SH-SY5Y (cell line): ENCODE measurements around the gene THUMPD3.

Experiments used
- GATA2 ChIP-seq: IDR thresholded peaks from 2 replicates; pipeline ENCODE4 v1.6.1; 2011; ENCODE audit warnings: mild to moderate bottlenecking, low read depth, low read length
- GATA3 ChIP-seq: IDR thresholded peaks from 2 replicates; pipeline ENCODE4 v1.6.1; 2011; ENCODE audit warnings: low read depth, mild to moderate bottlenecking, low read length, moderate library complexity

GRCh38 chr3:9403463-9403862 lies 40.6 kb downstream of the THUMPD3 start:
- TF ChIP-seq GATA2 (no peak), GATA3 (no peak)
